ENCODE results near the gene ABCD4.

The ABCD4 gene

DNA sequence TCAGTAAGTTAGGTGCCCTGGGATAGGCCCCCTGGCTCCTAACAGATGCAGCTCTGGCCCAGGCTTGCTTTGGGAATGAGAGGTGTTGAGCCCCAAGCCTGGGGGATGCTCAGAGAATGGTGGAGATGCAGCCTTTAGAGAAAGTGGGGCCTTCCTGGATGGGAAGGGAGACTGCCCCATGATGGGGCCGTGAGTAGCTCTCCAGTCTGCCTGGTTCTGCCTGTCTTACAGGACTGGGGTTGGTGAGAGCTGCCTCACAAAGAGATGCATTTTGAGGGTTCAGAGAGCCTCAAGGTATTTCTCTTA lies 45.0 kb upstream of the ABCD4 start:
- TF ChIP-seq TAF1 (IDR thresholded peaks at IDR 0.05; ENCODE audit: borderline replicate concordance, insufficient read depth, low read length) (no peak), POLR2AphosphoS5 (IDR thresholded peaks at IDR 0.05; ENCODE audit: low read depth, low read length) (no peak), FOXP2 (optimal IDR thresholded peaks at IDR 0.05; ENCODE audit: borderline replicate concordance, extremely low read depth, extremely low read length, insufficient read depth) (no peak), SIN3A (IDR thresholded peaks at IDR 0.05; ENCODE audit: borderline replicate concordance, insufficient read depth, low read length) (no peak)
- TF ChIP-seq, protein P1, sequence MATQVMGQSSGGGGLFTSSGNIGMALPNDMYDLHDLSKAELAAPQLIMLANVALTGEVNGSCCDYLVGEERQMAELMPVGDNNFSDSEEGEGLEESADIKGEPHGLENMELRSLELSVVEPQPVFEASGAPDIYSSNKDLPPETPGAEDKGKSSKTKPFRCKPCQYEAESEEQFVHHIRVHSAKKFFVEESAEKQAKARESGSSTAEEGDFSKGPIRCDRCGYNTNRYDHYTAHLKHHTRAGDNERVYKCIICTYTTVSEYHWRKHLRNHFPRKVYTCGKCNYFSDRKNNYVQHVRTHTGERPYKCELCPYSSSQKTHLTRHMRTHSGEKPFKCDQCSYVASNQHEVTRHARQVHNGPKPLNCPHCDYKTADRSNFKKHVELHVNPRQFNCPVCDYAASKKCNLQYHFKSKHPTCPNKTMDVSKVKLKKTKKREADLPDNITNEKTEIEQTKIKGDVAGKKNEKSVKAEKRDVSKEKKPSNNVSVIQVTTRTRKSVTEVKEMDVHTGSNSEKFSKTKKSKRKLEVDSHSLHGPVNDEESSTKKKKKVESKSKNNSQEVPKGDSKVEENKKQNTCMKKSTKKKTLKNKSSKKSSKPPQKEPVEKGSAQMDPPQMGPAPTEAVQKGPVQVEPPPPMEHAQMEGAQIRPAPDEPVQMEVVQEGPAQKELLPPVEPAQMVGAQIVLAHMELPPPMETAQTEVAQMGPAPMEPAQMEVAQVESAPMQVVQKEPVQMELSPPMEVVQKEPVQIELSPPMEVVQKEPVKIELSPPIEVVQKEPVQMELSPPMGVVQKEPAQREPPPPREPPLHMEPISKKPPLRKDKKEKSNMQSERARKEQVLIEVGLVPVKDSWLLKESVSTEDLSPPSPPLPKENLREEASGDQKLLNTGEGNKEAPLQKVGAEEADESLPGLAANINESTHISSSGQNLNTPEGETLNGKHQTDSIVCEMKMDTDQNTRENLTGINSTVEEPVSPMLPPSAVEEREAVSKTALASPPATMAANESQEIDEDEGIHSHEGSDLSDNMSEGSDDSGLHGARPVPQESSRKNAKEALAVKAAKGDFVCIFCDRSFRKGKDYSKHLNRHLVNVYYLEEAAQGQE (IDR thresholded peaks at IDR 0.05; ENCODE audit: insufficient read depth in 1 of 2, low read depth in 2 of 2, low read length in 2 of 2) = no peak

DNA sequence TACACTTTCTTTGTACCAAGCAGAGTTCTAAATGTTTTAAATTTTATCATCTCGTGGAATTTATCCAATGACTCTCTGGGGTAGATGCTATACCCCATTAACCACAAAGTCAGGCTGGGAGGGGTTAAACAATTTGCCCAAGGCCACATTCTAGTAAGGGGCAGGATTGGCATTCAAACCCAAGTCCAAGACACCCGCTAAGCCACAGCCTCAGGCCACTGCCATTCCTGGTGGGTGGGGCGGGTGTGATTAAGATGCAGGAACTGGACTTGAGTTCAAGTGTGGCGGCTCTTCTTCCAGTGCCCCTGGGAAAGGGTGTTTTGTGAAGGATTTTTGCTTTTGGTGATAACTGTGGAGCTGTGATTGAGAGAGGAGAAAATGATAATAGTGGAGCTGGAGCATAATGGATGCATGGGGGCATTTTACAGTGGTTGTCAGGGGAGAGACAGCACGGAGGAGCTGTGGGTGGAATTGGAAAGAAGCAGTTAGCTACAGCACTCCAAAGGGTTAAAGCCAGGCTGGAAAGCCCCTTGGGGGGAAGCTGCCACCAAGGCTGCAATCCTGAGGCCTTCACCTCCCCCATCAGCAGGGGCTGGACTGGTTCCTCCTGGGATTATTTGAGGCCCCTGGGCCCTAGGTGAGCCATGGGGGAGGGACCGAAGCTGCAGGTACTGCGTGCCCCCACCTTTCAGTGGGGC lies 44.5 kb upstream of the ABCD4 start:
- TF ChIP-seq, protein P1 (IDR thresholded peaks at IDR 0.05; ENCODE audit: insufficient read depth in 1 of 2, low read depth in 2 of 2, low read length in 2 of 2) = no peak
- no peak for TF ChIP-seq SIN3A (IDR thresholded peaks at IDR 0.05; ENCODE audit: borderline replicate concordance, insufficient read depth, low read length)
- TF ChIP-seq FOXP2 (optimal IDR thresholded peaks at IDR 0.05; ENCODE audit: borderline replicate concordance, extremely low read depth, extremely low read length, insufficient read depth) = no peak
- no peak for TF ChIP-seq POLR2AphosphoS5 (IDR thresholded peaks at IDR 0.05; ENCODE audit: low read depth, low read length)
- no peak for TF ChIP-seq TAF1 (IDR thresholded peaks at IDR 0.05; ENCODE audit: borderline replicate concordance, insufficient read depth, low read length)

DNA sequence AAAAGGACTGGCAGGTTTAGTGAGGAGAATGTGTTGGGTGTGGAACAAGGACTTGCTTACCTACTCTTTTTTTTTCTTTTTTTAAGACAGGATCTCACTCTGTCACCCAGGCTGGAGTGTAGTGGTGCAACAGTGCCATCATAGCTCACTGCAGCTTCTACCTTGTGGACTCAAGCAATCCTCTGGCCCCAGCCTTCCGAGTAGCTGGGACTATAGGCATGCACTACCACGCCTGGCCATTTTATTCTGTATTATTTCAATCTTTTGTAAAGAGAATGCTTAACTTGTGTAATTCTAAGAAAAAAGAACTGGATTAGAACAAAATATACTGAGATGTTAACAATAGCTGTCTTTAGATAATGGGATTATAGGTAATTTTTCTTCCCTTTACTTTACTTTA lies 43.6 kb upstream of the ABCD4 start:
- TF ChIP-seq TAF1 (IDR thresholded peaks at IDR 0.05; ENCODE audit: borderline replicate concordance, insufficient read depth, low read length) (no peak), POLR2AphosphoS5 (IDR thresholded peaks at IDR 0.05; ENCODE audit: low read depth, low read length) (no peak), SIN3A (IDR thresholded peaks at IDR 0.05; ENCODE audit: borderline replicate concordance, insufficient read depth, low read length) (no peak), FOXP2 (optimal IDR thresholded peaks at IDR 0.05; ENCODE audit: borderline replicate concordance, extremely low read depth, extremely low read length, insufficient read depth) (no peak)
- TF ChIP-seq, protein P1 (IDR thresholded peaks at IDR 0.05; ENCODE audit: insufficient read depth in 1 of 2, low read depth in 2 of 2, low read length in 2 of 2) = no peak

DNA sequence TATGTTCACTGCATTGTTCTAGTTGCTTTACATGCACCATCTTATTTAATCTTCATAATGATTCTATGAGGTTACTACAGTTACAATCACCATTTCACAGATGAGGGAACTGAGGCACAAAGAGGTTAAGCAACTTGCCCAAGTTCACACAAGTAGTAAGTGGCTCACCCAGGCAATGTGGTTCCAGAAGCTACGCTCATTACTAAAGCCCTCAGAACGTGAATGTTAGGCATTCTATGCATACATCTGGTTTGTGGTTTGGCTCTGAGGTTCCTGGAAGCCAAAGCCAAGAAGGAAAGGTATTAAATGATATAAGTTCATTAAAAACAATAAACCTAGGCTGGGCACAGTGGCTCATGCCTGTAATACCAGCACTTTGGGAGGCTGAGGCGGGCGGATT lies 31.2 kb upstream of the ABCD4 start:
- TF ChIP-seq TAF1 (IDR thresholded peaks at IDR 0.05; ENCODE audit: borderline replicate concordance, insufficient read depth, low read length) (no peak), FOXP2 (optimal IDR thresholded peaks at IDR 0.05; ENCODE audit: borderline replicate concordance, extremely low read depth, extremely low read length, insufficient read depth) (no peak), SIN3A (IDR thresholded peaks at IDR 0.05; ENCODE audit: borderline replicate concordance, insufficient read depth, low read length) (no peak), POLR2AphosphoS5 (IDR thresholded peaks at IDR 0.05; ENCODE audit: low read depth, low read length) (no peak)
- TF ChIP-seq, protein P1 (IDR thresholded peaks at IDR 0.05; ENCODE audit: insufficient read depth in 1 of 2, low read depth in 2 of 2, low read length in 2 of 2) = no peak
